ENCODE data around the gene LTA.

Gene LTA, protein sequence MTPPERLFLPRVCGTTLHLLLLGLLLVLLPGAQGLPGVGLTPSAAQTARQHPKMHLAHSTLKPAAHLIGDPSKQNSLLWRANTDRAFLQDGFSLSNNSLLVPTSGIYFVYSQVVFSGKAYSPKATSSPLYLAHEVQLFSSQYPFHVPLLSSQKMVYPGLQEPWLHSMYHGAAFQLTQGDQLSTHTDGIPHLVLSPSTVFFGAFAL

GRCh38 chr6:31572041-31572911 lies at the start of gene LTA:
Gene LTA, plus strand, starts transcription at chr6:31572289. Its CDS starts 454 bp downstream, at chr6:31572743.
- DNase-seq = peak; percentile 92

GRCh38 chr6:31525553-31525931 lies 46.5 kb upstream of the LTA start:
- DNase-seq = no peak

DNA sequence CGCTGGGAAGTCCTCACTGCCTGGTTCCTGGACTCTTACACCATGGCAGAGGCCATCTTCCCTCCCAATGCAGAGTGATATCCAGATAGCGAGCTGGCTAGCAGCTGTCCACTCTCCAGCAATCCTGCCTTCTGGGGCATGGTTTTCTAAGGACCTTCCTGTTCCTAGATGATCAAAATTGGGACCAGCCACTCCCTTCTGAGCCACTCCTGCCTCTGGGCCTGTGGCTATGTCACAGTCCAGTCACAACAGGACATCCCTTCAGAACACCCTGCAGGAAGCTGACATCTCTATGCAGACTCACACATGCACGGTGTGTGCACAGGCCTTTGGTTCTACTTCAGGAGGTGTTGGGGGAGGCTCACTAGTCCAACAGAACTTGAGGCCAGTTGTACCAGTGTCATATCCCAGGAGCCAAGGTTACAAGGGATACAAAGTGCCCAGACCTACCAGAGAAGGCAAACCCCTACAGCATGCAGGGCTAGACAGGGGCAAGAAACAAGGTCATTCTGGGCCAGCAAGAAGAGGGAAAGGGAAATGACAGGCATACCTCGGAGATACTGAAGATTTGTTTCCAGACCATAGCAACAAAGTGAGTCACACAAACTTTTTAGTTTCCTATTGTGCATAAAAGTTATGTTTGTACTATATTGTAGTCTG lies 46.0 kb upstream of the LTA start:
- no peak for DNase-seq

GRCh38 chr6:31528307-31528777 lies 43.7 kb upstream of the LTA start:
- DNase-seq = peak; percentile 51

DNA sequence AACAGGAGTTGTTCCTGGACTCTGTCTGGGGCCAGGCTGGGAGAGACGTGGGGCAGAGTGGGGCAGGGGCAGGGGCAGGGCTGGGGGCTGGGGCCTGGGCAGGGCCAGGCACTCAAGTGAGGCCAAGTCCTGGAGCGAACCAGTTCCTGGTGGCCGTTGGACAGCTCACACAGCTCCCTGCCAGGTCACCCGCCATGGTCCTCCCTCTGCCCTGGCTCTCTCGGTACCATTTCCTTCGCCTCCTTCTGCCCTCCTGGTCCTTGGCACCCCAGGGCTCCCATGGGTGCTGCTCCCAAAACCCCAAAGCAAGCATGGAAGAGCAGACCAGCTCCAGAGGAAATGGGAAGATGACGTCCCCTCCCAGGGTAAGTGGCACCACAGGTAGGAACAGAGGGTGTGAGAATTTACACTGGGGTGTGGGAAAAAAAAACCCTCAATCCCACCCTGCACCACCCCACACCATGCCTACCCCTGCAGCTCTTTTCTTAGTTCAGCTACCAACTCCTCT lies 43.2 kb upstream of the LTA start, which contains the start of gene MCCD1:
MCCD1 (plus strand) TSS at position 142 of the 508 bp plus-strand sequence; CDS start at position 195, 53 bp downstream.
- peak; percentile 59 for DNase-seq

- peak; percentile 62 for DNase-seq
Measured at GRCh38 chr6:31529329-31530150, 42.5 kb upstream of the LTA start.

- DNase-seq = peak; percentile 46
Measured at GRCh38 chr6:31530659-31531058, 41.4 kb upstream of the LTA start.

- DNase-seq = peak; percentile 49
Measured at GRCh38 chr6:31531162-31531561, 40.9 kb upstream of the LTA start.

DNA sequence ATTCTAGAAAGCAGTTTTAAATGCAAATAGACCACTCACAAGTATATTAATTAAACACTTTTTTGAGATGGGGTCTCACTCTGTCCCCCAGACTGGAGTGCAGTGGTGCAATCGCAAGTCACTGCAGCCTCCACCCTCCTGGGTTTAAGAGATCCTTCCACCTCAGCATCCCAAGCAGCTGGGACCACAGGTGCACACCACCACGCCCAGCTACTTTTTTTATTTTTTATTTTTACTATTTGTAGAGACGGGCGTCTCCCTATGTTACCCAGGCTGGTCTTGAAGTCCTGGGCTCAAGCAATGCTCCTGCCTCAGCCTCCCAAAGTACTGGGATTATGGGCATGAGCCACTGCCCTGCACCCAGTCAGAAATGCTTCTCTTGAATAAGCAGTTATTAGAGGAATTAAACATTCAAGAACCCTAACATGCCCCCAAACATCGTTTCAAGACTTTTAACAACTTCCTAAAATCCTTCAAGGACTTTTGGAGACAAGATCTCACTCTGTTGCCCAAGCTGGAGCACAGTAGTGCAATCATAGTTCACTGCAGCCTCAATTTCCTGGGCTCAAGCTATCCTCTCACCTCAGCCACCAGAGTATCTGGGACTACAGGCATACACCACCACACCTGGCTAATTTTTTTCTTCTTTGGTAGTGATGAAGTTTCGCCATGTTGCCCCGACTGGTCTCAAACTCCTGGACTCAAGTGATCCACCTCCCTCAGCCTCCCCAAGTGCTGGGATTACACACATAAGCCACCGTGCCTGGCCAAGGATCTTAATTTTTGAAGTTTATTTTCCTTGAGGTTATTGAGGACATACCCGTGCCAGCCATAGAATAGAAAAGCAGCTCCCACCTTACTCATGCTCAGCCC lies 40.1 kb upstream of the LTA start:
- DNase-seq = peak; percentile 50

- DNase-seq = peak; percentile 48
Measured at GRCh38 chr6:31532644-31533454, 39.2 kb upstream of the LTA start.

GRCh38 chr6:31533455-31533841 lies 38.6 kb upstream of the LTA start:
- peak; percentile 26 for DNase-seq

GRCh38 chr6:31534011-31534410 lies 38.1 kb upstream of the LTA start:
- peak; percentile 55 for DNase-seq

- peak; percentile 50 for DNase-seq
Measured at GRCh38 chr6:31534521-31535040, 37.5 kb upstream of the LTA start.

DNA sequence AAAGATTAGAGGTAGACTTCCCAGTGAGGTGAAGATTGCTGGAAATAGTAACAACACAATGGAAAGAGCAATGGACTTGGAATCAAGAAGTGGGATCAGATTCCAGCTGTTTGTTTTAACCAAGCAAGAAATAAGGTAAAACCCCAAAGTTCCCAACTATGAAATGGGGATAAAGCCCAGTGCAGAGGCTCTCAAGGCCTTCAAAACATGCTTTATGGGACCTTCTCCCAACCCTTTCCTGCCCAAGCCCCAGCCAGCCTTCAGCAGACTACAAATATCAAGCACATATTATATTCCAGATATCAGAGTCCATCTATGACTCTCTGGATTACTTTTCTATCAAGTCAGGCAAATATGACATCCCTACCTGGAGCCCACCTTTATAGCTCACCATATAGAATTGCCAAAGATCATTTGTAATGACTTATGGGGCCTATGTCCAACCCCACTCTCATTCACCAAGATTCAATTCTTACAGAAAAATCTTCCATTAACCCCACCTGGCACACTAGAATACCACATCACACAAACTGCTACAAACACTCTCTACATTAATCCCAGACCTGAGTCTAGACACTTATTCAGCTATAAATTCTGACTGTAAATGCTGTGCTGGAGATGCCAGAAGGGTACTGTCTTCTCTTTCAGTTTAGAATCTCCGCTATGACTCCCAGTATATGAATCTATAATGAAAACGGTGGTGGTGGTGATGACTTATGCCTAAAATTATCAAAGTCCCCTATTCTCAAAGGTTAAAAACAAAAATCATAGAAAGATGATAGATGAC lies 36.4 kb upstream of the LTA start:
- DNase-seq = peak; percentile 41

DNA sequence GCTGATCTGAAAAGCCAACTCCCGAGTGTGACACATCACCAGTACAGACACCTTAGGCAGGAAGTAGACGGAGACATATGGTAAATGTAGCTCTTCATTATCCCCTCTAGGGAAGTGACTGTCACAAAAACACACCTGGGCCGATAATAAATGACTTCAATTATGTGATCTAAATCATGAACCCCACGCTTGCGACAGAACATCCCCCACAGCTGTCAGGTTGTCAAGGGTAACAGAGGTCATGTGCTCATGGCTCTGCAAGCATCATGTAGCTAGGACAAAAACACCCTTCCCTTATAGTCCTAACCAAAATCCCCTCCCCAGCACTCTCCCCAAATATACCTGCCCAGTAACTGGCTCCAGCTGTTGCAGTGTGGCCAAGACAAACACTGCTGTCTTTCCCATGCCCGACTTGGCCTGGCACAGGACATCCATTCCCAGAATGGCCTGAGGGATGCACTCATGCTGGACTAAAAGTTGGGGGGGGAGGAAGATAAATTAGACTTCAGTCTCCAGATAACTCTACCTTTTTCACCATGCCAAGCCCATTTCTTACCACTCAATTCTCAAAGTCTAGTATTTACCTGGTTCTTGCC lies 33.2 kb upstream of the LTA start:
- no peak for DNase-seq

GRCh38 chr6:31540640-31541039 lies 31.4 kb upstream of the LTA start:
- DNase-seq = no peak

DNA sequence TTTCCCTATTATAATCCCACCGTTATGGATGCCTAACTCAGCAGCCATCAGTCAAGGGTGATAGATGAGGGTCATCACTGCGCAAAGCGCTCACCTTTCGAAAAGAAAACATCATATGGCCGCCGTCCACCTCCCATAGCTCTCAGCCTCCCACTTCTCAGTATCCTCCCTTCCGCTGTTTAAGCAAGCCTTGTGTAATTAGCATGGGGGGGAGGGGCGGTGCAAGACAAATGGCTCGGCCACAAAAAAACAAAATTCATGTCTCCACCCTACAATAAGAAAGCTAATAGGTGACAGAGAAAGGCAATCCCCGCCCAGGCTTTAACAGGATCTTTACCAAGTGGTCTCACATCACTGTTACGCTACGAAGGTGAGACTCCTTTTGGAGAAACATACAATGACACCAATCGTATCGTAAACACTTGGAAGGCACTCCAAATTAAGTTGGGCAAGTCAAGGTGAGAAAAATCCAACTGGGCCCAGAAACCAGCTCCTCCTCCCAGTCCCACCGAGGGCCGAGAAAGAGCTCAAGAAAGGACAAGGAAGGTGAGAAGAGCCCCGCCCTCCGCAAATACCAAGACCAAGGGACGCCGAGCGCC lies 30.9 kb upstream of the LTA start:
- peak; percentile 79 for DNase-seq
